ENCODE data around the gene ERGIC1.

ERGIC1 gene

DNA sequence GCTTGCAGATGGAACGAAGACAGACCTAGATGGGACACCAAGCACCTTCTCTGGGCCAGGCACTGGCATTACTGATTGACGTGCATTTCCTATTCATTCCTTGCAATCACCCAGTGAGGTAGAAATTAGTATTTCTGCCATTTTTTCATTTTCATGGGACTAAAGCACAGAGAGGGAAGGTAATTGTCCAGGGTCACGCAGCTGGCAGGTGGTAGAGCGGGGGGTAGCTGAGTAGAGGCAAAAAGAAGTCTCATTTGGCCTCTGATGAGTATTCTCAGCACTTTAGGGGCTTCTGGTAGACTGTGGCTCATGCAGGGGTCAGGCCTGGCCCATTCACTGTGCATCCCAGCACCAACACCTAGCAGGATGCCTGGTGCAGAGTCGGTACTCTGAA, 43.6 kb upstream of the ERGIC1 start:
- in situ Hi-C loops (cut with HindIII; ENCODE audit: low sequenced_read_pairs) = no loop called here
- no peak for TF ChIP-seq CTCF (IDR thresholded peaks at IDR 0.05; ENCODE audit: low read depth, low read length)
- H3K4me3 ChIP-seq (ENCODE audit: low read depth, low read length) = no peak overlapping the region
- DNase-seq (ENCODE audit: low read depth, low spot score) = no peak

- TF ChIP-seq CTCF (IDR thresholded peaks at IDR 0.05; ENCODE audit: low read depth, low read length) = no peak
- H3K4me3 ChIP-seq (ENCODE audit: low read depth, low read length) = no peak overlapping the region
- in situ Hi-C loops (cut with HindIII; ENCODE audit: low sequenced_read_pairs) = no loop called here
- no peak for DNase-seq (ENCODE audit: low read depth, low spot score)
Observed at GRCh38 chr5:172791286-172791685, 42.8 kb upstream of the ERGIC1 start.

DNA sequence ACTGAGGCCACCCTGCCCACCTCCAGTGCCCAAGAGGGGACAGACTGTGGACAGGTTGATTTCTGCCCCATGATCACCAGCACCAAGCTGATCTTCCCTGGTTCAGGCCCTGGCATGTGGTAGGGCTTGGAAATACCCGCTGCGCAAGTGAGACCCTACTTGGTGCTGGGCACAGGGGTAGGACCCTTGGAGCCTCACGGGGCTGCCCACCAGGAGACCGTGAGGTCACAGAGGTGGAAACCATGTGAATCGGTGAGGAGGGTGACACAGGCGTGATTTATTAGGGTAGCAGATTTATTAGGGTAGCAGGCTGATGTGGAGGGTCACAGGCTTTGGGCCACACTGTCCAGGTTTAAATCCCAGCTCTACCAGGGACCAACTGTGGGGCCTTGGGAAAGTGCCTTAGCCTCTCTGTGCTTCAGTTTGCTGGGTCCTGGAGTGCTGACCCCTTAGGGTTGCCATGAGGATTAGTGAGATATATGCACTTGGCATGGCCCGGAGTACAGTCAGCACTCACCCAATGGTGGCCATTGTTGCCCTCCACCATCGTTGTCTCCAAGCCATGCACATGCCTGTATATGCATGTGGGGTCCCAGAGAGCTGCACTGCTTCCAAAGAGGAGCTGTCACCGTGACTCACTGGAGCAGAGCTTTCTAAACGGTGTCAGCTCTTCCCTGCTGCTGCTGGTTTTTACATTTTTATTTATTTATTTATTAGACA, 42.2 kb upstream of the ERGIC1 start:
- no peak for TF ChIP-seq CTCF (IDR thresholded peaks at IDR 0.05; ENCODE audit: low read depth, low read length)
- DNase-seq (ENCODE audit: low read depth, low spot score) = no peak
- in situ Hi-C loops (cut with HindIII; ENCODE audit: low sequenced_read_pairs) = no loop called here
- no peak overlapping the region for H3K4me3 ChIP-seq (ENCODE audit: low read depth, low read length)

GRCh38 chr5:172792701-172793570, 41.1 kb upstream of the ERGIC1 start:
- no peak overlapping the region for H3K4me3 ChIP-seq (ENCODE audit: low read depth, low read length)
- DNase-seq (ENCODE audit: low read depth, low spot score) = no peak
- TF ChIP-seq CTCF (IDR thresholded peaks at IDR 0.05; ENCODE audit: low read depth, low read length) = no peak
- in situ Hi-C loops (cut with HindIII; ENCODE audit: low sequenced_read_pairs) = no loop called here

GRCh38 chr5:172793577-172794488, 40.2 kb upstream of the ERGIC1 start:
- DNase-seq (ENCODE audit: low read depth, low spot score) = peak; percentile 59
- no peak for TF ChIP-seq CTCF (IDR thresholded peaks at IDR 0.05; ENCODE audit: low read depth, low read length)
- H3K4me3 ChIP-seq (ENCODE audit: low read depth, low read length) = no peak overlapping the region
- in situ Hi-C loops (cut with HindIII; ENCODE audit: low sequenced_read_pairs) = no loop called here

DNA sequence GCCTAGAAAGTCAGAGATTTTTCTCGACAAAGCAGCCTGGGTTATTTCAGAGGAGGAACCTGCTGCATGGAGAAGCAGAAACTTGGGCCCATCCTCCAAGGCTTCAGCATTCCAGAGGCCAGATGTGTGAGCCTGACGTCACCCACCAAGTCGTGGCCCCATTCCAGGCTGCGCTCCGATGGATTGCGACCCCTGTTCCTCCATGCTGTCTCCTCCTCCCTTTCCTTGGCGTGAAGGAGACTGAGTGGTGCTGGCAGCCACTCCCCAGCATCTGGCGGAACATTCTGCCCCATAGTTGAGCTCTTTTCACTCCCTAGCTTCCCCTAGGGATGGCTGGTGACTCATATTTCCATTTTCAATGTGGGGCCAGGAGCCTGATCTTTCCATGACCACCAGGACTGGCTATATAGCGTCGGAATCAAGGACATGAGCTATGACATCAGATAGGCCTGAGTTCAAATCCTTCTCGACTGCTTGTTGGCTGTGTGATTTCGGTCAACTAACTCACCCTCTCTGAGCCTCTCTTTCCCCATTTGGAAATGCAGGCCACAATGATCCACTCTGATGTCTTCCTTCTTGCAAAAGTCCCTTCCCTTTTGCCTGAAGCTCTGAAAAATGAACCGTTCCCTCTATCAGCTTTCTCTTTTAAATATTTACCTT, 38.6 kb upstream of the ERGIC1 start:
- H3K4me3 ChIP-seq (ENCODE audit: low read depth, low read length) = no peak overlapping the region
- DNase-seq (ENCODE audit: low read depth, low spot score) = peak; percentile 98
- in situ Hi-C loops (cut with HindIII; ENCODE audit: low sequenced_read_pairs) = no loop called here
- TF ChIP-seq CTCF (IDR thresholded peaks at IDR 0.05; ENCODE audit: low read depth, low read length) = no peak
